Measurements from ENCODE around the gene SLC9A5. TPM values are rescaled to one million over a fixed set of nuclear protein-coding genes. Genes with fewer than 3 reads are reported as not detected.

Gene SLC9A5
- total RNA-seq, 2 experiments from 2014 or later, result 2.7 to 4.2 TPM

DNA sequence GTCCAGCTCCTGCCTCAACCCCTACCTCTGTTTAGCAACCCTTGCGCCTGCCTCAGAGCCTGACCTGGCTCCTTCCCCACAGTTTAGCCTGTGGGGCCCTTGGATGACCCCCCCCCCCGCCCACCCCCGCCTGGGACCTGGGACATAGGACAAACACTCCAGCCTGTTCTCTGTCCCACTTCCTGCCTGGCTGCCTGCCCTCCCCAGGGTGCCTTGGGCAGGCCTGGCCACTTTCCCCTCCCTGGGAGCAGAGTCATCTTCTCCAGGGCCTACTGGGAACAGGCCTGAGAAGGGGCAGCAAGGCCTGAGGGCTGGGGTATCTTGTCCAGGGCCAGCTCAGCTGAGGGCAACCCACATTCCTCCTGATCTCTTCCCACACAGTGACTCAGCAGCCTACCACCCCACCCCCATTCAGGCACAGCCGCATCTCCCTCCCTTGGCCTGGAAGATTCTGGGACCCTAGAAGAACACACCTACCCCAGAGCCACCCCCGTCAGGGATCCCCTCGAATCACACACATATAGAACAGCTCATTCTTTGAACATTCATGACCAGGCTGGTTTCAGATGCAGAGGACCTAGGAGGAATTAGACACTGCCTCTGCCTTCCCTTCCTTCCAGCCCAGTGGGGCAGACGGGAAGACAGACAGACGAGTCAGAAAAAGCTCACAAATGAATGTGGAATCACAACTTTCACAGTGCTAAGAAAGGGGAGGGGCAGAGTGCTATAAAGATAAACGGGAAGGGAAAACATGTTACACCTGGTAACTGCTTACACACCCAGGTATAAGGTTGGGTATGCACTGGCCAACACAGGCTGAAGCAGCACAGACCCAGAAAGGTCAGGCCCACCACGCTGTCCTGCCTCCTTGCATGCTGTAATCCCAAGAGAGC, 7.5 kb upstream of the SLC9A5 start:
- Histone ChIP-seq H3K9me3 (ENCODE audit: low read length) (no peaks in the 10 kb centered on the region), H3K36me3 (ENCODE audit: insufficient read depth, low read length) (peaks cover 14% of the 10 kb centered on the region; the same call in 1 of the 2 replicates), H3K9me2 (ENCODE audit: insufficient read depth, low read length) (no peaks in the 10 kb centered on the region), H2AFZ (ENCODE audit: low read length) (no peak overlapping the region), H4K20me1 (ENCODE audit: insufficient read depth, low read length) (no peaks in the 10 kb centered on the region), H3K4me1 (ENCODE audit: insufficient read depth, low read length, poor library complexity, severe bottlenecking) (peaks cover 50% of the 10 kb centered on the region), H3K79me2 (ENCODE audit: insufficient read depth, low read depth, low read length) (no peaks in the 10 kb centered on the region; the same call in 1 of the 2 replicates), H3K4me3 (ENCODE audit: low read depth, low read length, poor library complexity, severe bottlenecking) (no peak overlapping the region), H3K4me2 (ENCODE audit: low read length) (no peak overlapping the region), H3K27ac (ENCODE audit: low read depth, low read length, poor library complexity, severe bottlenecking) (no peak overlapping the region)
- no TSS peak for BruUV-seq (replicated peaks)
- POLR2A ChIA-PET, result interaction anchor here (0.7 to 1.6 kb wide), 3 partner anchors 14 to 289 kb away, joined by 3 to 9 read pairs (median 5); partner anchors contain the start of gene TMEM208
- intact Hi-C loops (cut with micrococcal nuclease; ENCODE audit: unreplicated experiment), result no loop called here
- TF ChIP-seq EZH2phosphoT487 (IDR thresholded peaks at IDR 0.05; ENCODE audit: borderline replicate concordance, low read depth, low read length), result no peak
- TF ChIP-seq, protein P1, sequence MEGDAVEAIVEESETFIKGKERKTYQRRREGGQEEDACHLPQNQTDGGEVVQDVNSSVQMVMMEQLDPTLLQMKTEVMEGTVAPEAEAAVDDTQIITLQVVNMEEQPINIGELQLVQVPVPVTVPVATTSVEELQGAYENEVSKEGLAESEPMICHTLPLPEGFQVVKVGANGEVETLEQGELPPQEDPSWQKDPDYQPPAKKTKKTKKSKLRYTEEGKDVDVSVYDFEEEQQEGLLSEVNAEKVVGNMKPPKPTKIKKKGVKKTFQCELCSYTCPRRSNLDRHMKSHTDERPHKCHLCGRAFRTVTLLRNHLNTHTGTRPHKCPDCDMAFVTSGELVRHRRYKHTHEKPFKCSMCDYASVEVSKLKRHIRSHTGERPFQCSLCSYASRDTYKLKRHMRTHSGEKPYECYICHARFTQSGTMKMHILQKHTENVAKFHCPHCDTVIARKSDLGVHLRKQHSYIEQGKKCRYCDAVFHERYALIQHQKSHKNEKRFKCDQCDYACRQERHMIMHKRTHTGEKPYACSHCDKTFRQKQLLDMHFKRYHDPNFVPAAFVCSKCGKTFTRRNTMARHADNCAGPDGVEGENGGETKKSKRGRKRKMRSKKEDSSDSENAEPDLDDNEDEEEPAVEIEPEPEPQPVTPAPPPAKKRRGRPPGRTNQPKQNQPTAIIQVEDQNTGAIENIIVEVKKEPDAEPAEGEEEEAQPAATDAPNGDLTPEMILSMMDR (conservative IDR thresholded peaks at IDR 0.05; ENCODE audit: low read length), result no peak
- DNase-seq (ENCODE audit: low spot score), result no peak
- CTCF ChIA-PET (ENCODE audit: unreplicated experiment), result interaction anchor here (2.2 kb wide), 1 partner anchor 14 kb away, joined by 6 read pairs; the partner anchor contains the start of gene TMEM208

DNA sequence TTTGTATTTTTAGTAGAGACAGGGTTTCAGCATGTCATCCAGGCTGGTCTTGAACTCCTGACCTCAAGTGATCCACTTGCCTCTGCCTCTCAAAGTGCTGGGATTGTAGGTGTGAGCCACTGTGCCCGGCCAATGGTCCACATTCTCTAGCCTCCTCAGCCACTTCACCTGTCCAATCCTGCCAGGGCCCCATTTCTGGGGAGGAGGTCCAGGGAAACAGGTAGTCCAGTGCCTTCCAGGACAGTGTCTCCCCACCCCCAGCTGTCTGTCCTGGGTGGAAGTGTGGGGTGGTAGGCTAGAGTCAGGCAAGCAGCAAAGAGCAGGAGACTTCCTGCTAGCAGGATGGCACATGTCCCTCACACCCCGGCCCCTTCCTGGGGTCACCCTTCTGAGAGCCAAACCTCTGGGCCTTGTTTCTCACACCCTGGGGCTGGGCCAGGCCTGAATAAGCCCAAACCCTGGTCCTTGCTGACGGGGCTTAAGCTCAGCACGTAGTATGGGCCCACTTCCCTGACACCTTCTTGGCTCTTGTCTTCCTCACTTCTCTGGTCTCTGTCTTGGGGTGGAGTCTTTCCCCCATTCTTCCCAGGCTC, 6.5 kb upstream of the SLC9A5 start:
- intact Hi-C loops (cut with micrococcal nuclease; ENCODE audit: unreplicated experiment), result no loop called here
- H3K4me3 ChIP-seq (ENCODE audit: low read depth, low read length, poor library complexity, severe bottlenecking), result no peak overlapping the region
- H2AFZ ChIP-seq (ENCODE audit: low read length), result no peak overlapping the region
- DNase-seq (ENCODE audit: low spot score), result no peak
- peaks cover 50% of the 10 kb centered on the region for H3K4me1 ChIP-seq (ENCODE audit: insufficient read depth, low read length, poor library complexity, severe bottlenecking)
- H3K4me2 ChIP-seq (ENCODE audit: low read length), result no peak overlapping the region
- H3K9me2 ChIP-seq (ENCODE audit: insufficient read depth, low read length), result no peaks in the 10 kb centered on the region
- no peaks in the 10 kb centered on the region; the same call in 1 of the 2 replicates for H3K79me2 ChIP-seq (ENCODE audit: insufficient read depth, low read depth, low read length)
- no peak overlapping the region for H3K27ac ChIP-seq (ENCODE audit: low read depth, low read length, poor library complexity, severe bottlenecking)
- no peaks in the 10 kb centered on the region for H4K20me1 ChIP-seq (ENCODE audit: insufficient read depth, low read length)
- no peak for TF ChIP-seq EZH2phosphoT487 (IDR thresholded peaks at IDR 0.05; ENCODE audit: borderline replicate concordance, low read depth, low read length)
- TF ChIP-seq, protein P1 (conservative IDR thresholded peaks at IDR 0.05; ENCODE audit: low read length), result no peak
- BruUV-seq (replicated peaks), result no TSS peak
- CTCF ChIA-PET (ENCODE audit: unreplicated experiment), result interaction anchor here (2.2 kb wide), 1 partner anchor 15 kb away, joined by 6 read pairs; the partner anchor contains the start of gene TMEM208
- H3K9me3 ChIP-seq (ENCODE audit: low read length), result no peaks in the 10 kb centered on the region
- POLR2A ChIA-PET, result interaction anchor here (1.0 to 1.6 kb wide), 2 partner anchors 9 to 15 kb away, joined by 3 to 5 read pairs; partner anchors contain the start of gene TMEM208
- peaks cover 8% of the 10 kb centered on the region; the same call in 1 of the 2 replicates for H3K36me3 ChIP-seq (ENCODE audit: insufficient read depth, low read length)

All from OCI-LY7 (cell line).